Mesothelial cell of epicardium (in vitro differentiated cells): ENCODE results near the gene CHL1. TPM values are rescaled to one million over a fixed set of nuclear protein-coding genes. Genes with fewer than 3 reads are reported as not detected.

Experiments used
- DNase-seq, 2 experiments: peaks; one replicate each; pipeline ENCODE4 v3.0.0; 2021; ENCODE audit warnings: low spot score in 2 of 2; ENCODE audit not compliant: unreplicated experiment in 2 of 2
- H3K27ac Mint-ChIP-seq: 2 replicates; pipeline ENCODE4 v1.8.0; 2021; ENCODE audit warnings: mixed read lengths
- H3K27me3 Mint-ChIP-seq: 2 replicates; pipeline ENCODE4 v1.8.0; 2021; ENCODE audit warnings: low read depth, mixed read lengths
- H3K36me3 Mint-ChIP-seq: 2 replicates; pipeline ENCODE4 v1.8.0; 2021; ENCODE audit warnings: mixed read lengths
- H3K4me1 Mint-ChIP-seq: 2 replicates; pipeline ENCODE4 v1.8.0; 2021; ENCODE audit warnings: mixed read lengths
- H3K4me3 Mint-ChIP-seq: 2 replicates; pipeline ENCODE4 v1.8.0; 2021; ENCODE audit warnings: mild to moderate bottlenecking, moderate library complexity, mixed read lengths
- H3K9me3 Mint-ChIP-seq: 2 replicates; pipeline ENCODE4 v1.8.0; 2021; ENCODE audit warnings: mixed read lengths
- CTCF ChIP-seq: fragments of 200-600 bp; sonication (generic); IDR thresholded peaks from one replicate; pipeline ENCODE4 v1.5.0; 2021; ENCODE audit warnings: antibody characterized with exemption; ENCODE audit not compliant: unreplicated experiment
- total RNA-seq: library from RNA; stranded (reverse); gene quantifications from 3 replicates; pipeline ENCODE4 v1.2.1, GENCODE V29; 2021

The CHL1 gene
- total RNA-seq, 1 donor from 2014 or later, result not detected

GRCh38 chr3:242602-243355, 46.2 kb downstream of the CHL1 start:
- H3K4me1 Mint-ChIP-seq, result peaks cover 4% of the 10 kb centered on the region
- no peaks in the 10 kb centered on the region for H3K36me3 Mint-ChIP-seq
- H3K27me3 Mint-ChIP-seq, result peaks cover 42% of the 10 kb centered on the region
- H3K27ac Mint-ChIP-seq, result no peak overlapping the region
- H3K9me3 Mint-ChIP-seq, result no peaks in the 10 kb centered on the region
- TF ChIP-seq CTCF, result no peak
- no peak overlapping the region for H3K4me3 Mint-ChIP-seq
- no peak for DNase-seq

- Mint-ChIP-seq H3K36me3 (no peaks in the 10 kb centered on the region), H3K4me1 (peaks cover 4% of the 10 kb centered on the region), H3K27ac (no peak overlapping the region)
These were observed 46.8 kb downstream of the CHL1 start for GRCh38 chr3:243356-243725.

GRCh38 chr3:244041-244440, 47.5 kb downstream of the CHL1 start:
- Mint-ChIP-seq H3K4me3 (no peak overlapping the region), H3K27ac (no peak overlapping the region), H3K4me1 (peaks cover 8% of the 10 kb centered on the region), H3K36me3 (no peaks in the 10 kb centered on the region), H3K9me3 (no peaks in the 10 kb centered on the region), H3K27me3 (peaks cover 45% of the 10 kb centered on the region)
- TF ChIP-seq CTCF, result no peak
- DNase-seq, result no peak

More at GRCh38 chr3:243356-243725, 46.8 kb downstream of the CHL1 start:
- DNase-seq, result no peak
- Mint-ChIP-seq H3K4me3 (no peak overlapping the region), H3K27me3 (peaks cover 45% of the 10 kb centered on the region), H3K9me3 (no peaks in the 10 kb centered on the region)
- TF ChIP-seq CTCF, result no peak

GRCh38 chr3:247916-248315, 51.4 kb downstream of the CHL1 start:
- H3K4me3 Mint-ChIP-seq, result no peak overlapping the region

GRCh38 chr3:248864-249520, 52.4 kb downstream of the CHL1 start:
- no peak for DNase-seq
- Mint-ChIP-seq H3K36me3 (no peaks in the 10 kb centered on the region), H3K27me3 (peaks cover 50% of the 10 kb centered on the region), H3K27ac (no peak overlapping the region), H3K4me3 (no peak overlapping the region), H3K9me3 (no peaks in the 10 kb centered on the region), H3K4me1 (peaks cover 10% of the 10 kb centered on the region)
- no peak for TF ChIP-seq CTCF

More at GRCh38 chr3:247916-248315, 51.4 kb downstream of the CHL1 start:
- Mint-ChIP-seq H3K27ac (no peak overlapping the region), H3K4me1 (peaks cover 10% of the 10 kb centered on the region), H3K9me3 (no peaks in the 10 kb centered on the region), H3K36me3 (no peaks in the 10 kb centered on the region), H3K27me3 (peaks cover 44% of the 10 kb centered on the region)
- DNase-seq, result no peak
- no peak for TF ChIP-seq CTCF
